T follicular helper cell (primary cell): ENCODE measurements around the gene TAB2.

Experiments
- DNase-seq: peaks from one replicate; pipeline ENCODE4 v3.0.0-alpha.2; 2020; ENCODE audit warnings: low read depth

Gene TAB2

GRCh38 chr6:149414009-149414408, 96.5 kb downstream of the TAB2 start:
- no peak for DNase-seq

DNA sequence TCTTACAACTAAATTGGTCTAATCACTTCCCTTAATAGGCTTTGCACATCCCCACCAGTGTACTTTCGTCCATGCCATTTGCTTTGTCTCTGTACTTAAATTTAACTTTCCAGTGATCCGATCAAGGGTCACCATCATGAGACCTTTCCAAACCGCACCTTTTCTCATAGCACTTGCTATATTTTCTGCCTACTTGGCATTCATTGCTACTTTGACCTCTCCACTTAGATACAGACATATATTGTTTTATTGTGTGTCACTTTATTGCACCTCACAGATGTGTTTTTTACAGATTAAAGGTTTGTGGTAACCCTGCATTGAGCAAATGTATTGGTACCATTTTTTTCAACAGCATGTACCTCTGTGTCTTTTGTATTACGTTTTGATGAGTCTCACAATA, 97.3 kb downstream of the TAB2 start:
- DNase-seq = no peak

GRCh38 chr6:149419696-149420404, 102.3 kb downstream of the TAB2 start:
- DNase-seq = no peak

- no peak for DNase-seq
Measured at GRCh38 chr6:149421132-149421531, 103.6 kb downstream of the TAB2 start.

DNA sequence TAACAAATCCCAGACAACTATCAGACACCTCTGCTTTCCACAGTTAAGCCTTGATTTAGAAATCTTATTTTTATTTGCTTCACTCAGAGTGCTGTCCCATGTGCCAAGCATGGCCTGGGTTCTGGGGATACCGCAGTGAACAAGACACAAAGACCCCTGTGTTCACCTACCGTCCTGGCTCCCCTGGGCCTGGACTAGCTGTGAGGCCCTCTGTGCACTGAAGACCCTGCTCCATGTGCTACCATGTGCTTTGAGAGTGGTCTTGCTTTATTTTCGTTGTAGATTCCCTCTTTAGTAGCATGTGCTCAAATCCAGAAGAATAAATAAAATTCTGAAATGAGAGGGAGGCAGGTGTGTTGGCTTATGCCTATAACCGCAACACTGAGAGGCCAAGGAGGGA, 105.1 kb downstream of the TAB2 start:
- no peak for DNase-seq

- DNase-seq = no peak
Measured at GRCh38 chr6:149423964-149424440, 106.5 kb downstream of the TAB2 start.

DNA sequence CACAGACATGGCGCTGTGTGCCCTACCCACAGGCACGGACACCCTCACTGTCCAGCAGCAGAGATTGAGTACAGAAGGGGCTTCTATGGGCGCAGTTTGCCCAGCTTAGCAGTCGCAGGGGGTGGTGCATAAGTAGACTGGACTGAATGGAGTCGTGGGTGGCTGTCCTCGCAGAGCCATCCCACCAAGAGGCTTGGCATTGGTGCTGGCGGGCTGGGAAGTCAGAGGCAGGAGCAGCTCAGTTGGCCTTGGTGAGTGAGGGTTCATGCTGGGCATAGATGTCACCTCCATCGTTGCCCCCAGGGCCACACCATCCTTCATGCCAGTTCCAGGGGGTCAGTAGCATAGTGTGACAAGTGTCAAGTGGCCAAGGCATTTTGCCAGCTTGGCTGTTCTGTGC, 107.7 kb downstream of the TAB2 start:
- no peak for DNase-seq

DNA sequence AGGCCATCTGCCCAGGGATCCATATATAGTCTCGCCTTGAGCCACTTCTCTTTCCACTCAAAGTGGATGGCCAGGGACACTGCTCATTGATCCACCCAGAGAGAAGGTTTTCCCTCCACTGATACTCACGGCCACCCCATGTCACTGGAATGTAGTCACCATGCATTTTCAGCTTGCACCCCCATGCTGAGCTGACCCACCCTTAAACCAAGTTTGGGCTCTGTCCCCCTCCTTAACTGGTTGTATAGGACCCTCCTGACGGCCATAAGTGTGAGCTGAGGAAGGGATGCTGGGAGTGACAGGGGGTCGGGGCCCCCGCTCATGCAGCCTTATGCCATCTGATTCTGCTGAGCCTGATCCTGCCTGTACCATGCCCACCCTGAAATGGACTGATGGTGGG, 108.2 kb downstream of the TAB2 start:
- no peak for DNase-seq

DNA sequence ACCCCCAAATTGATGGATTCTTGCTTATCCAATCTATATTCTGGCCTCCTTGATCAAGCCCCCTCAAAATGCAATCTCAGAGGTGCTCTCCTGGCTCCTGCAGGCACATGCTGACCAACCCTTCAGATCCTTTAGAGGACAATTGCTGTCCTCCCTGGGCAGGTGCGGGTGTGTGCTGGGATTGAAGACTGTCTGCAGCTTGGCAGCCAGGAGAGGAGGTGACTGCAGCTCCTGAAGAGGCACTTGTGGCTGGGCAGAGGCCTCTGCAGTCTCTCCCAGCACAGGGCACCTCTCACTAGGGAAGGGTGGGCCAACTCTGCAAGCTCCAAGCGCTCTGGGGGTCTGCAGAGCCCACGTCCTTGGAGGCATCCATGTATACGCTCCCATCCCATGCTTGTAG, 111.1 kb downstream of the TAB2 start:
- DNase-seq = no peak

DNA sequence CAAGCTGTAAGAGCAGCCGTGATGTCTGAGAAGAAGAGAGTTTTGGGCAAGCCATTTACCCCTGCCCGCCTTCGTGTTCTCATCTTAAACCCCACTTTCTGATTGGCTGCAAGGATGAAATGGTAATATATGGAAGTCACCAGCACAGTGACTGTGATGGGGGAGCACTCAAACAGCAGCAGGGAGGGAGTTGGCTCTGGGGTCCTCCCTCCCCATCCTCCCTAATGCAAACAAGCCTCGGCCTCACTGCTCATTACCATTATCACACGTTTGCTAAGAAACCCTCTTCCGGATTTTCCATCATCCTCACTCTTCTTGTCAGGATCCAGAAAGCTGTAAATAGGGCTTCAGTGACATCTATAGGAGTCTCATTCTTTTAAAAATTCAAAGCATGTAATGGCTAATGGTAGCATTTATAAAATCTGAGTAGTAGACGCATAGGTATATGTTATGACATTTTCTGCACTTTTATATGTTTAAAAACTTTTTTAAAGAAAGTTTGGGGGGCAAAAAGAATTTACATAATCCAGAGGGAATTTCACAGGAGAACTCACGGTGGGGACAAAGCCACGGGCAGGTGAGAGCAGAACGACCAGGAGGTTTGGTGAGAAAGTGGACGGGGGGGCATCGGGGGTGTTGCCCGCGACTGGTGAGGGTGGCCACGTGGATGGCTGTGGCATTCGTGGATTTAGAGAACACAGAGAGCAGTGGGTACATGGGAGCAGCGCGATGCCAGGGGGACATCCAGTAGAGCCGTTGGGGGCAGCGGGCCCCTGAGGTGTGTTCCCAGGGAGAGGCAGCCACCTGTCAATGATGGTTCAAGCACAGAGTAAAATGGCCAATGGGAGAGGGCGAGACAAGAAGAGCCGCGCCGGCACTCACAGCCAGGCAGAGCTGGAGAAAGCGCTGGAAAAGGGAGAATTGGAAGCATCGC, 112.2 kb downstream of the TAB2 start:
- no peak for DNase-seq

GRCh38 chr6:149431905-149432775, 114.6 kb downstream of the TAB2 start:
- peak; percentile 81 for DNase-seq

- DNase-seq = no peak
Measured at GRCh38 chr6:149433405-149433804, 115.9 kb downstream of the TAB2 start.

- no peak for DNase-seq
Measured at GRCh38 chr6:149433881-149434280, 116.4 kb downstream of the TAB2 start.

DNA sequence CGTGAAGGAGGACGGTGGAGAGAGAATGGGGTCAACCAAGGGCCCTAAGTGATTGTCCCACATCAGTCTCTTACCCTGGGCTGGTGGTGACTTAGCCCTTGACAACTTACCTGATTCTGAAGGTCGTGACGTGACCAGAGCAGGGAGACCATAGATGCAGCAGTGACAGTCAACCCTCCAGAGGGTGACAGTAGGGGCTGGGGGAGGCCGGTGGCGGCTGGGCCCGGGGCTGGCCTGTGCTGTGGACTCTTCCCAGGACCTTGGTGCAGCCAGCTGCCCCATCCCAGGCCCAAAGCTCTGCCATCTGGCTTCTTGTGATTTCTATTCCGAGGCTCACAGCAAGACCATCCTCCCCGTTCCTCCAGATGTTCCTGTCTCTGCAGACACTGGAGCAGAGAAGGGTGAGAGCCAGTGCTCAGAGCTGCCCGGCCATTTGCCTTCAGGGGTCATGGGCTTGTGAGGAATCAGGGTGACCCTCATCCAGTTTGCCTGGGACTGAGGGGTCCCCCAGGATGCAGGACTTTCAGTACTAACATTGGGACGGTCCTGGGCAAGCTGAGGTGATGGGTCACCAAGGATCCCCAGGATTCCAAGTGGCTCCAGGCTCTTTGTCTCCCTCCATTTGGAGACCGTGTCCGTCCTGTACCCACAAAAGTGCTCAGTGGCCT, 118.5 kb downstream of the TAB2 start:
- DNase-seq = no peak

DNA sequence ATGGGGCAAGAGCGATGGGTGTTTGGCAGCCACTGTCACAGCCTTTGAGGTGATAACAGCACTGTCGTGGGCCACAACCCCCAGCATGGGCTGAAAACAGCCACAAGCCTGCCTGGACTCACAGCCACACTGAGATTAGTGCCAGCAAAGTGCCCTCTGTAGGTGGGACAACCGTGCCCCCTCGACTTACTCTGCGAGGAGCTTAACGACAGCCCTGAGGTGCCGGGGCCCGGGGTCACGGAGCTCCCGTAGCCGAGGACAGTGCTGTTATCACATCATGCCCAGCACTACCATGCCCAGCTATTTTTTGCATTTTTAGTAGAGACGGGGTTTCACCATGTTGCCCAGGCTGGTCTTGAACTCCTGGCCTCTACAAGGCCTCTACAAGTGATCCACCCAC, 119.1 kb downstream of the TAB2 start:
- DNase-seq = no peak

DNA sequence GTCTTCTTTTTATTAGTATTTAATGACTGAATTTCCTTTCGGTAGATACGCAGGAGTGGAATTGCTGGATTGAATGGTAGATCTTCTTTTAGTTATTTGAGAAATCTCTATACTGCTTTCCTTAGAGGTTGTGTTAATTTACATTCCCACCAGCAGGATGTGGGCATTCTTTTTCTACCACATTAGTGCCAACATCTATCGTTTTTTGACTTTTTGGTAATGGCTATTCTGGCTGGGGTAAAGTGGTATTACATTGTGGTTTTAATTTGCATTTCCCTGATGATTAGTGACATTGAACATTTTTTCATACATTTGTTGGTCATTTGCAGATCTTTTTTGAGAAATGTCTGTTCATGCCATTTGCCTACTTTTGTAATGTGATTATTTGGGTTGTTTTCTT, 119.7 kb downstream of the TAB2 start:
- no peak for DNase-seq

GRCh38 chr6:149438855-149439254, 121.3 kb downstream of the TAB2 start:
- no peak for DNase-seq

GRCh38 chr6:149439626-149440025, 122.1 kb downstream of the TAB2 start:
- no peak for DNase-seq

GRCh38 chr6:149440735-149441671, 123.5 kb downstream of the TAB2 start:
- no peak for DNase-seq

DNA sequence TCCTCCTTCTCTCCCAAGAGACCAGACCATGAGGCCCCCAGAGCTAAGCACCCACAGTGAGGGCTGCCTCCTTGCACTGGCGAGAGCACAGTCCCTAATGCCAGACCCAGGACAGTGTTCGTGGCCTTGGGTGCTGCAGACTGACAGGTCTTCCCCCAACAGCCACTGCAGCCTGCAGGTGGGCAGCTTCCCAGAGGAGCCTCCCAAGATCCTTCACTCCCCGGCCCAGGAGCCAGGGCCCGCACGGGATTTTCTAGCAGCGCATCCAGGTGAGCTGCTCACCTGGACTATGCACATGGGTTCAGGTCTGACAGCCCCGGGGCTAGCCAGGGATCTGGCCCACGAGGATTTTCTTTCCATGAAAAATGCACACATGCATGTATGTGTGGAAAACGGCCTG, 124.2 kb downstream of the TAB2 start:
- no peak for DNase-seq
